Astrocyte (in vitro differentiated cells and primary cell): ENCODE measurements around the gene CELA2A.

Experiments used
- CTCF ChIP-seq: IDR thresholded peaks from 2 replicates; pipeline ENCODE4 v1.5.1; 2011; ENCODE audit warnings: low read depth, mild to moderate bottlenecking, inconsistent platforms, low read length, moderate library complexity; ENCODE audit not compliant: insufficient read depth
- EZH2 ChIP-seq: IDR thresholded peaks from 2 replicates; pipeline ENCODE4 v1.6.1; 2012; ENCODE audit warnings: mild to moderate bottlenecking, low read length, inconsistent platforms; ENCODE audit not compliant: insufficient read depth

- no peak for TF ChIP-seq CTCF
- TF ChIP-seq EZH2, result no peak
Measured at GRCh38 chr1:15408890-15409387, 47.6 kb upstream of the CELA2A start.
